ENCODE measurements around the gene LMAN2L. TPM values are rescaled to one million over a fixed set of nuclear protein-coding genes. Genes with fewer than 3 reads are reported as not detected.

LMAN2L gene
- polyA plus RNA-seq, 3 donors, result 52.6 to 58.6 (median 53.8) TPM

DNA sequence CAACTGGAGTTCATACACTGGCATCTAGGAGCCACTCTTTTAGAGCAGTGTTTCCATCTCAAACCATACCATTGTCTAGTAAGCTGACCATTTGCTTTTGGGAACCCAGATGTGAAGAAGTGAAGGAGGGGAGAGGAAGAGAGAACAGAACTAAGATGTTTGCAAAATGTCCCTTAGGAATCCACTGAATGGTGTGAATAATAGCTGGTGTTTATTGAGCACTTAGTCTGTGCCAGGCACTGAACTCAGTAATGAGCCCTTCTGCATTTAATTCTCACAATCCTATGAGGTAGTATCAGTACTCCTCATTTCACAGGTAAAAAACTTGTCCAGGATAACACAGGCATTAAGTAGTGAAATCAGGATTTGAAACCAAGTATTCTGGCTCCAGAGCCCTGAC is 23.5 kb downstream of the LMAN2L start:
- no peak for DNase-seq (ENCODE audit: low read depth in 3 of 3, low spot score in 2 of 3)

DNA sequence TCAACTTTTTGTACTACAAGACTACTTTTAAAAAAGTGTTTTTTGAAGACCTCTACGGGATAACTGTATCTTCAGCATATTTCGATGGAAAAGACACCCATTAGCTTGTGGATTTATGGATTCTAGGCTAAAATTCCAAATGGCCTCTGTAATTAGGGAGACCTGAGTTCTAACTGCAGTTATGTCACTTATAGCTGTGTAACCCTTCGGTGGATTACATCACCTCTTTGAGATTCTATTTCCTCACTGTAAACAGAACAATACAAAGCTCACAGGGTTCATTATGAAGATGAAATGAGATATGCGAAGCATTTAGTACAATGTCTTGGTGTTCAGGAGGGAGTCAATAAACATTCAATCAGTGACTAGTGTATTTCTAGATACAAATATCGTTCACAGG is 24.2 kb downstream of the LMAN2L start:
- DNase-seq (ENCODE audit: low read depth in 3 of 3, low spot score in 2 of 3), result no peak

DNA sequence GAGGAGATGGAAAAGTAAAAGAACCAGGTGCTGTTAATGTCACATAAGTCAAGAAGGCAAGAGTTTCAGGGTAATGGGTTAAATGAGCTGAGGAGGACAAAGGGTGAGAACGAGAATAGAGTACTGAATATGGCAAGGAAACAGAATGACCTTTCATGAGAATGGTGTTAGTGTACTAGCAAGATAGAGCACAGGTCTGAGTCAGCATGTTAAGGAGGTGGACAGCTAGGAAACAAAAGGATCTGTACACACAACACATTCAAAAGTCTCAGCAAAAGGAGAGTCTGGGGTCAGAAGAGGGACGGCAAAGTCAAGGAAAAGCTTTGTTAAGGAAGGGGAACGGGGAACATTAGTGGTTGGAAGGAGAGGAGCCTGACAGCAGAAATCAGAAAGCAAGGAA is 28.9 kb downstream of the LMAN2L start:
- DNase-seq (ENCODE audit: low read depth in 3 of 3, low spot score in 2 of 3), result no peak

DNA sequence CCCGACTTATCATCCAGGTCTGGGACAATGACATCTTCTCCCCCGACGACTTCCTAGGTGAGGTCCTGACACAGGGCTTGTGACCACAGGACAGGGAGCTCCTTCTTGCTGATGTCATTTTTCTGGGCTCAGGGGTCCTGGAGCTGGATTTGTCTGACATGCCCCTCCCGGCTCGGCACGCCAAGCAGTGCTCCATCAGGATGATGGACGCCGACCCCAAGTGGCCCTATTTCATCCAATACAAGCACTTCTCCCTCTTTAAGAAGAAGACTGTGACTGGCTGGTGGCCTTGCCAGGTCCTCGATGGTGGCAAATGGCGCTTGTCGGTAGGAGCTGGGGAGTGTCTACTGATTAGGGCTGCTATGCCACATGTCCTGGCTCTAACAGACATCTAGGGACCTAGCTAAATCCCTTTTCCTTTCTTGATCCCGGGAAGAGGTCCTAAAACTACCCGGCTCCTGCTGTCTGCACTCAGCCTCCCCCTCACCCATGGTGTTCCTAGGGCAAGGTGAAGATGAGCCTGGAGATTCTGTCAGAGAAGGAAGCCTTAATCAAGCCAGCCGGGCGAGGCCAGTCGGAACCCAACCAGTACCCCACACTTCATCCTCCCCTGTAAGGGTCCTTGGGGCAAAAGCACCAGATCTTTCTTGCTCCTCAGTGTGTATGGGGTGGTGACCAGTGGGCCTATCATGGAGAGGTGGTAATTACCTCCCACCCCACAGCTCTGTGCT is 36.7 kb downstream of the LMAN2L start:
- DNase-seq (ENCODE audit: low read depth in 3 of 3, low spot score in 2 of 3), result no peak

DNA sequence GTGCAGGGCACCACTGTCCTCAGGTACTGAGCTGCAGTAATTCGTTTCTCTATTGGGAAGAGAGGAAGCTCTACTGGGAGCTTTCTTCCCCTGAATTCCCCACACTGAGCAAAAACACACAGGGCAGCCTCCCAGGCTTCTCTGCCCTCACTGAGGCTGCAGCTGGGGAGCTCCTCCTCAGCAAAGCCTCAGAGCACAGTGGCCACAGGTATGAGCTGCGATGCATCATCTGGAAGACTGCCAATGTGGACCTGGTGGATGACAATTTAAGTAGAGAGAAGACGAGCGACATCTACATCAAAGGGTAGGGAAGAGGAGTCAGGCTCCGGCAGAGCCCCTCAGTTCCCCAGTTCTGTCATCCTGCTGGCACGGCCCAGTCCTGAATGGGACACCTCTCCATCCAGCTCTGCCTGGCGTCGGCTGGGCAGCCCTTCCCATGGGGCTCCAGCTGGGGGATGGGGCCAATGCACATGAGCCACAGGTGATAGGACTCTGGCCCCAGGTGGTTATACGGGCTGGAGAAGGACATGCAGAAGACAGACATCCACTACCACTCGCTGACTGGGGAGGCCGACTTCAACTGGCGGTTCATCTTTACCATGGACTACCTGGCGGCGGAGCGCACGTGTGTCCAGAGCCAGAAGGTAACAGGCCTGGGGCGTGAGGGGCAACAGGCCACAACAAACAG is 37.6 kb downstream of the LMAN2L start:
- DNase-seq (ENCODE audit: low read depth in 3 of 3, low spot score in 2 of 3), result no peak

DNA sequence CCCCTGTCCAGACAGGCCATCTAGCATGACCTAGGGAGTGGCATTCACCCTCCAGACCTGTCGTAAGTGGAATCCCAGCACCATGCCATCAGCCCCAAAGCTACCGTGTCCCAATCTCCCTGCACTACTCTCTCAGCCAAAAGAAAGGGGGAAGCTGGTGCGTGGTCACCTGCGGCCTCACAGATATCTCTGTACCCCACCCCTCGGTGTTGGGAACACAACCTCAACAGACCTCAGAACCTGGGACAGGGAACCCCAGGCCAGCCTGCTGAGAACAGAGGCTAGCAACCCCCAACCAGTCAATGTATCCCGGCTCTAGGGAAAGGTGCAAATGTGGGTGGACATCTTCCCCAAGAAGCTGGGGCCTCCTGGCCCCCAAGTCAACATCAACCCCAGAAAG is 38.2 kb downstream of the LMAN2L start:
- no peak for DNase-seq (ENCODE audit: low read depth in 3 of 3, low spot score in 2 of 3)

DNA sequence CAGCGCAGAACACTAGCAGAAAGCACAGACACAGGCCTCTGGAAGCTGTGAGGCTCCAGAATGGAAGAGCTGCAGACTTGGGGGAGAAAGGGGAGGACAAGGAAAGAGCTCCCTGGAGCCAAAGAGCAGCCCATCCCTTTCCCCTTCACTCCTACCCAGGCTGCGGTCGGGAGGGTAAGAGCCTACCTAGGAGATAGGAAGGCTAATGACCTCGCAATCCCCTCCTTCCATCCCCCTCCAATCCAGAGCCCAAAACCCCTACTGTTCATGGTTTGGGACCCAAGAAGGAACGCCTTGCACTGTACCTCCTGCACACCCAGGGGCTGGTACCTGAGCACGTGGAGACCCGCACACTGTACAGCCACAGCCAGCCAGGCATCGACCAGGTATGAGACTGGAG is 39.8 kb downstream of the LMAN2L start:
- no peak for DNase-seq (ENCODE audit: low read depth in 3 of 3, low spot score in 2 of 3)

DNA sequence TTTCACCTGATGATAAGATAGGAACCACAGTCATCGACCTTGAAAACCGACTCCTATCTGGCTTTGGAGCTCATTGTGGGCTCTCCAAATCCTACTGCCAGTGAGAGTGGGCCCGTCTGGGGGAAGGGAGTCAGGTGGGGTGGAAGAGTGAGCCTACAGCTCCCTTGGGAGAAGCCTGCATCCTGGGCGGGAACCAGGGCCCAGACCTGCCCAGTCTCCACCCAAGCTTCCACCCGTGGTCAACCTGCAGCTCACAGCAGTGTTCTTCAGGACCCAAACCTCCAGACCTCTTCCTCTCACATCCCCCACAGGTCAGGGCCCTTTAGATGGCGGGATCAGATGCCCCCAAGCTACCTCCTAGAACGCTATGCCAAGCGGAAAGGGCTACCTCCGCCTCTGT is 40.2 kb downstream of the LMAN2L start:
- DNase-seq (ENCODE audit: low read depth in 3 of 3, low spot score in 2 of 3), result no peak

DNA sequence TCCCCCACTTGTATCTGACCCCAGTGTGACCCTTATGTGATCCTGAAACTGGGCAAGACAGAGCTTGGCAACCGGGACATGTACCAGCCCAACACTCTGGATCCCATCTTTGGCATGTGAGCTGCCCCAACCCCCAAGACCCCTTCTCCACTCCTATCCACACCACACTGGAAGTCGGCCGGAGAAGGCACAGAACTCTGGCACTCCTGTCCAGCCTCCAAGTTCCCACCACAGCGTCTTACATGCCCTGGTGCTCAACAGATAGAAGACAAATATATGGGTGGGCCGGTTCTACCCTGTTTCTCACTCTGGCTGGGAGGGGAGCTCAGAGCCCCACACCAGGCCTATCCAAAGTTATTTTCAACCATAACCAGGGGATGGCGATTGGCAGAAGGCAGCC is 40.8 kb downstream of the LMAN2L start:
- DNase-seq (ENCODE audit: low read depth in 3 of 3, low spot score in 2 of 3), result no peak

DNA sequence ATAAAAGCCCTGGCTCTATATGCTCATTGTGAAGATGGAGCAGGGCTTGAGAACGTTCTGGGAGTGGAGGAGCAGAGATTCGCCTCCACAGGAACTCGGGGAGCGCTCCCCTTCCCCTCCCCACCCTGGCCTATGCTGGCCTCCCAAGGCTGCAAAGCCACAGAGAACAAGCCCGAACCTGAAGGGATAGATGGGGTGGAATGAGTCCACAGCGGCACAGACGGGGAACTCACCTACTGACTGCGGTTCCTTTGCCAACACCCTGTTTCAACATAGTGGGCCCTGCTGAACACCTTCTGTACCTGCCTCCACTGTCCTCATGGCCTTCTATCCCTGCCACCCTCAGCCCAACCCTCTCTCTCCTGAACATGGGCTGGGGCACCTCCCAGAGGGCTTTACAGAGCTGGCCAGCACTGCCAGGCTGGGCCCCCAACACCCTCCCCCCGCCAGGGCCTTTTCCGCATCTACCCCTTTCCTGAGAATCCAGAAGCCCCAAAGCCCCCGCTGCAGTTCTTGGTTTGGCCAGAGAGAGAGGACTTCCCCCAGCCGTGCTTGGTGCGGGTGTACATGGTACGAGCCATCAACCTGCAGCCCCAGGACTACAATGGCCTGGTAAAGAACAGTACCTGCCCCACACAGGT is 41.5 kb downstream of the LMAN2L start:
- no peak for DNase-seq (ENCODE audit: low read depth in 3 of 3, low spot score in 2 of 3)

DNA sequence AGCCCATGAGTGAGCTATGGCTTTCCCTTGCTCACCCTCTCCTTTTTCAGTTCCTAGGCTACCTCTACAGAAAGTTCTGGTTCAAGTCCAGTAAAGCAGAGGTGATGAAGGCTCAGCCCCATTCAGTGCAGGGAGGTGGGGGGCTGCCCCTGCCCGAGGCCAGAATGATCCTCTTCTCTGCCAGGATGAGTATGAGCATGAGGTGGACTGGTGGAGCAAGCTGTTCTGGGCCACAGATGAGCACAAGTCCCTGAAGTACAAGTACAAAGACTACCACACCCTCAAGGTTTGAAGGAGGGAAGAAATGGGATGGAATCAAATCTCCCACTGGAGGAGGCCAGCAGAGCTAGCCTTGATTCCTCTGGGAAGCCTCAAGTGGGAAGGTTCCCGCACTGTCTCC is 42.4 kb downstream of the LMAN2L start:
- no peak for DNase-seq (ENCODE audit: low read depth in 3 of 3, low spot score in 2 of 3)

DNA sequence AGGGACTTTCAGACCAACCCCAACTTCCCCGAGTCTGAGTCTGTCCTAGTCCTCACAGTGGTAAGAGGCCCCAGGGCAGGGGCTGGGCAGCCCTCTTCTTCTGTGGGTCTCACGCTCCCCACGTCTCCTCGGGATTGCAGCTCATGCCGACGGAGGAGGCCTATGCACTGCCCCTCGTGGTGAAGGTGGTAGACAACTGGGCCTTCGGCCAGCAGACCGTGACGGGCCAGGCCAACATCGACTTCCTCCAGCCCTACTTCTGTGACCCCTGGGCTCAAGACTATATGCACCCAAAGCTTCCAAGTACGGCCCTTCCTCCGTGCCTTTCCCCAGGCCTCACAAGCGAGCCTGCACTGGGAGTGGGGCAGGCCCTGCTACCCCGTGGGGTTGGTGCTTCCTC is 44.3 kb downstream of the LMAN2L start:
- DNase-seq (ENCODE audit: low read depth in 3 of 3, low spot score in 2 of 3), result no peak

DNA sequence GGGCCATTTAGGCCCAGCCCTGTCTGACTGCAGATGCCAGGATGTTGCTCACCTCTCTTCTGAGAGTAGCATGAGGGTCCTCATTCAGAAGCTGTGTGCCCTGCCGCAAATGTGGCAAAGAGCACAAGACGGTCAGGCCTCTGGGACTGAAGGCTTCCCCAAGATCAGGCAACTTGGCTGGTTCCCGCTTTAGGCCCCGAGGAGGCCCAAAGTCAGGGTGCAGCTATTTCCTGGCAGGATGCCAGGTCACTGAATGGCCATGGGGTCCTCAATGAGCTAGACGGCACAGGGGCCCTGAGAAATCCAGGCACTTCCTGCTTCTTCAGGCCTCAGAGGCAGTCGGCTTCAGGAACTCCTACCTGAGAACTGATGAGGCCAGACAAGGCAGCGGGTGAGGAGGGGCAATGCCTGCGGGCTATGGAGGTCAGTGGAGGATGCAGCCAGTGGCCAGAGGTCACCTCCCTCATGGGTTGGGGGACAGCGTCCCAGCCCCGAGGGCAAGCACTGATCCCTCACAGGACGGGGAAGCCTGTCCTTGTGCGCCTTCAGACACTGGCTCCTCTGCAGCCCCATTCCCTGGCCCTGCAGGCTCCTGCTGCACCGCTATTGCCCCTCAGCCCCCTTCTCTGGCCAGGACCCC is 44.9 kb downstream of the LMAN2L start:
- DNase-seq (ENCODE audit: low read depth in 3 of 3, low spot score in 2 of 3), result no peak

DNA sequence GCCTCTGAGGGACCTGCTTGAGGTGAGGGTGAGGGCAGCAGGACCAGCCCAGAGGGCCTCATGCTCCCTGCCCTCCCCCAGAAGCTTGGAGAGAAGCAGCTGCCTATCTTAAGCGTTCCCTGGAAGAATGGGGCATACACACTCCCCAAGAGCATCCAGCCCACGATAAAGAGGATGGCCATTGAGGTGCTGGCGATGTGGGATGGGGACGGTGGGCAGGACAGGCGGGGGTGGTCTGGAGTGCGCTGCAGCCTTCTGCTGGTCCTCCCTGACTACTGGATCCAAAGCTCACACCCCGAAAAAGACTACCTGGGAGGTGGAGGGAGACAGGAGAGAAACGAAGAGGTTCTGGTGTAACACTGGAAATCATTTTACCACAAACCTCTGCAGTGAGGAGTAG is 45.6 kb downstream of the LMAN2L start:
- no peak for DNase-seq (ENCODE audit: low read depth in 3 of 3, low spot score in 2 of 3)

DNA sequence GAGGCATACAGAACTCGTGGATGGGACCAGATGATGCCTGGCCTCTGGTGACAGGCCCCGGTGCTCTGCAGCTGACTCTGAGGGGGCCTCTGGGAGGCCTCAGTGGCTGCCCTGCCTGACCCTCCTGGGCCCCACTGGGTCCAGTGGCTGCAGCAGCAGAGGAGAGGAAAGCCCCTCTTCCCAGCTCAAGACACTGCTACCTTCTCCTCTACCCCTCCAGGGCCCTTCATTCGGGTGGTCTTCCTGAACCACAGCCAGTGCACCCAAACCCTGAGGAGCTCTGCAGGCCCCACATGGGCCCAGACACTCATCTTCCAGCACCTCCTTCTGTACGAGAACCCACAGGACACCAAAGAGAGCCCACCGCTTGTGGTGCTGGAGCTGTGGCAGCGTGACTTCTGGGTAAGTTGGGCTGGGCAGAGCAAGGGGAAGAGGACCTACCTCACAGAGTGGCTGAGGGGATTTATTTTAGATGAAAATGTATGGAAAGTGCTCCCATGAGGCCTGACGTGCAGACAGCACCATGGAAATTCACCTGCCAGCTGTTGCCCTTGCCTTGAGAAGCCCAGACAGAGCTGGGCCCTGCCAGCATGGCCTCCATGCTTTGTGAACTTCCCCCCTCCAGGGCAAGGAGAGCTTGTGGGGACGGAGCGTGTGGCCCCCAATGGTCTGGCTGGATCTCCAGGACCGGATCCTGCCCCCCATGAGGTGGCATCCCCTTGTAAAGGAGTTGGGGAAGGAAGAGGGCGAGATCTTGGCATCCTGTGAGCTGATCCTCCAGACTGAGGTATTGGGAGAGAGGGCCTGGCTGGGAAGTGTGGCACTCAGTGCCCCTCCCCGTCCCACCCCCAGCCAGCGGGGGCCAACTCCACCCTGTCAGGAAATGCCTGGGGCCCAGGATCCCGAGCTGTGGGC is 46.3 kb downstream of the LMAN2L start:
- no peak for DNase-seq (ENCODE audit: low read depth in 3 of 3, low spot score in 2 of 3)

DNA sequence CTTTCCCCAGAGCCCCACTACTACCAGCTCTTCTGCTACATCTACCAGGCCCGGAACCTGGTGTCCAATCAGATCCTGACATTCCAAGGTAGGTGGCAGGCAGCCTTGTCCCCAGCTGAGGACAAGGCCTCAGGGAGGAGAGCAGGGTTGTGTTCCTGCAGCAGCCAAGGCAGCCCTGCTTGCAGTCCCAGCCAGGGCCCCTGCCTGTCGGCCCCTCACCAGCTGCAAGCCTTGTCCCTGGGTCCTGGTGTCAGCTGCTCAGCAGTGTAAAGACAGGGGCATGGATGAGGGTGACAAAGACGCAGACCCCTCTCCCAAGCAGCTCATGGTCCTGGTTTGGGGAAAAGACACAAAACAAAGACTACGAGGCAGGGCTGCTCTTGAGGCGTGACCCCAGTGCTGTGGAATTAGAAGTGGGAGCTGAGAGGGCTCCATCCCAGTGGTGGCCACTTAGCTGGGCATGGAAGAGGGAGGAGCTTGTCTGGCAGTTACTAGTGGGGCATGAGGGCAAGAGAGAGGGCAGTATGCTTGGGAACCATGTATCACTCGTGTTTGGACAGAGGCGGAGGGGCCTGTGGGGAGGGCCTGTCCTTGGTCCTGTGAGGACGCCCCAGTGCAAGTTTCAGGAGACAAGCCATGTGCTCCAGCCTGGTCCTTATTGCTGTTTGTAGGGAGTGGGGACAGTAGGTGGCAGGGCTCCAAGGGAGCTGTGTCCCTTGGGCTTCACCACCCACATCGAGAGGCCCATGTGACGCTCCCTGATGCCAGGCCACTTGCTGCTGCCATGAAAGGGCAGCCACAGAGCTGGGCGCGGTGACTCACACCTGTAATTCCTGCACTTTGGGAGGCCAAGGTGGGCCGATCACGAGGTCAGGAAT is 47.5 kb downstream of the LMAN2L start:
- no peak for DNase-seq (ENCODE audit: low read depth in 3 of 3, low spot score in 2 of 3)

DNA sequence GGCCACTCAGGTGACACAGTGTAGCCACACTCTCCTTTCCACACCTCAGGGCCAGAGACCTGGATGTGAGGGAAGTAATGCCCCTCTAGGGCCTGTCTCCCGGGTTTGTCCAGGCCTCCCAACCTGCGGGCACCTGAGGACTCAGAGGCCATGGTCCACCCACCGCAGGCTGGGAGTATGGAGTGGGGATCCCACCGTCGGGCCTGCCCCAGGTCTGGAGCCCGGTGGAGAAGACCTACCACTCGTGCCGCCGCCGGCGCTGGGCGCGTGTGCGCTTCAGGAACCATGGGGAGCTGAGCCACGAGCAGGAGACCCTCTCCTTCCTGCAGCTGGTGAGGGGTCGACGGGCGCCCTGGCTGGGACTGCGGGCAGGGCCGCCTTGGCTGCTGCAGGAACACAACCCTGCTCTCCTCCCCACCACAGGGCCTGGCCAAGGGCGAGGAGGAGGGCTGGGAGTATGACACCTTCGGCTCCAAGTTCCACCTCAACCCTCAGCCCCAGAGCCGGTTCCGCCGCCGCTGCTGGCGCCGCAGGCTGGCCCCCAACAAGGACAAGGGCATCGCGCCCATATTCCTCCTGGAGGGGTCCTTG is 48.7 kb downstream of the LMAN2L start:
- no peak for DNase-seq (ENCODE audit: low read depth in 3 of 3, low spot score in 2 of 3)

DNA sequence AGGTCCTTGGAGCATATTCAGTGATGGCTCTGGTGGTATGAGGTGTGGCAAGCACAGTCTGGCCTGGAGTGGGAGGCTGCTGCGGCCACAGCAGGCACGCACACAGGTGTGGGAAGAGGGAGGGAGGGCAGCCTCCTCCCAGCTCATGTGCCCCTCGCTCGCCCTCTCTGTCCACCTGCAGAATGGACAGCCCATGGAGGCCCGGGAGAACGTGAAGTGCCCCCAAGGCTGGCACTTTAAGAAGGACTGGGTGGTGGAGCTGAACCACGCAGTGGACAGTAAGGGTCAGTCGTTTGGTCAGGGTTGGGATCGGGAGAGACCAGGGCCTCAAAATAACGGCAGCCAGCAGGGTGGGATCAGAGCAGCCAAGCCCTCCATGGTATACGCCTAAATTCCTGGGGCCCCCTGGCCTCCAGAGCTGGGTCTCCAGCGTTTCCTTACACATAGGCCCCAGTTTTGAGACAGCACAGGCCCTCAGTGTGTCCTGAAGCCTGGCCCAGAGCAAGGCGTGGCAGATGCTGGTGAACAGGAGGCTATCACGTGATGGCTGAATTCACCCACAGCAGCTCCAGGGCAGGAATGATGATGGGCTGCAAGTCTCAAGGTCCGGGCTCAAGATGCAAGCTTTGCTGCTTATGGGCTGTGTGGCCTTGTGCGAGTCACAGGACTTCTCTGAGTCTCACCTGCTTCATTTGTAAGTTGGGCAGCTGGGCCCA is 49.4 kb downstream of the LMAN2L start:
- DNase-seq (ENCODE audit: low read depth in 3 of 3, low spot score in 2 of 3), result no peak

Measured in right renal cortex interstitium (tissue), 3 donors.